NCI-H526 (cell line): ENCODE measurements around the gene PTK6.
"Not testable (repeated sequence)": the region's sequence is repeated elsewhere in the genome, so short reads cannot be mapped to it uniquely, and the experiment has no call there.

Source experiments
- DNase-seq, 2 experiments: peaks; one replicate each; lab custom pipeline; 2025; lab: John Stamatoyannopoulos, UW

Gene PTK6

GRCh38 chr20:63568986-63569949 lies 32.1 kb upstream of the PTK6 start:
- peak in 1 of 2 experiments; percentile 32 for DNase-seq

GRCh38 chr20:63568170-63568981 lies 31.2 kb upstream of the PTK6 start:
- no peak for DNase-seq

- no peak for DNase-seq
Measured at GRCh38 chr20:63567386-63568169, 30.4 kb upstream of the PTK6 start.

- DNase-seq: peak in 1 of 2 experiments; percentile 78
Measured at GRCh38 chr20:63567136-63567385, 29.9 kb upstream of the PTK6 start.

DNA sequence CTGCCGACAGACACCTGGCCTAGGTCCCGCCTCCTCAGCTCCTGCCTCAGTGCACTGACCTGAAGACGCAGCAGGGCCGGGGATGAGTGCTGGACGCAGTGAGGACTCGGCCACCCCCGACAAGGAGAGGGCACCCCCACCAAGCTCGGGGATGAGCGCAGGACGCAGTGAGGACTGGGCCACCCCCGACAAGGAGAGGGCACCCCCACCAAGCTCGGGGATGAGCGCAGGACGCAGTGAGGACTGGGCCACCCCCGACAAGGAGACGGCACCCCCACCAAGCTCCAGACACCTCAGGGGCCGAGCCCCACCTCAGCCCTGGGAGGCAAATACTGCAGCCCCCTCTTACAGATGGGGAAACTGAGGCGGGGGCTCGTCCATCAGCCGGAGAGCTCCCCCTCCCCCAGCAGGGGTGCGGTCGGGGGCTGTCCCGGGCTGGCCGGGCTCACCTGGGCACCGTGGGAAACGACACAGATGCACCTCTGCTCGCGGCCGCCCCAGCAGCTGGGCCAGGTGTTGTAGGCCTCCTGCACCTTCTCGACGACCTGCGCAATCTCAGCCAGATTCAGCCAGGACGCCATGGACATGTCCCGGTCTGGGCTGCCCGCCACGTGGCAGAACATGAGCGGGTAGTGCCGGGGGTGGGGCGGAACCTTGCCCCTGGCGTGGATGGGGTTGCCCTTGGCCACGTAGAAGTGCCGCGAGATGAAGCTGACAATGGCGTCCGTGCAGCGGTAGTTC lies 29.4 kb upstream of the PTK6 start:
- no peak for DNase-seq

- peak in 1 of 2 experiments; percentile 59 for DNase-seq
Measured at GRCh38 chr20:63565699-63566335, 28.6 kb upstream of the PTK6 start.

GRCh38 chr20:63565021-63565698 lies 28.0 kb upstream of the PTK6 start:
- DNase-seq: no peak

GRCh38 chr20:63564036-63564810 lies 27.0 kb upstream of the PTK6 start:
- DNase-seq: no peak

DNA sequence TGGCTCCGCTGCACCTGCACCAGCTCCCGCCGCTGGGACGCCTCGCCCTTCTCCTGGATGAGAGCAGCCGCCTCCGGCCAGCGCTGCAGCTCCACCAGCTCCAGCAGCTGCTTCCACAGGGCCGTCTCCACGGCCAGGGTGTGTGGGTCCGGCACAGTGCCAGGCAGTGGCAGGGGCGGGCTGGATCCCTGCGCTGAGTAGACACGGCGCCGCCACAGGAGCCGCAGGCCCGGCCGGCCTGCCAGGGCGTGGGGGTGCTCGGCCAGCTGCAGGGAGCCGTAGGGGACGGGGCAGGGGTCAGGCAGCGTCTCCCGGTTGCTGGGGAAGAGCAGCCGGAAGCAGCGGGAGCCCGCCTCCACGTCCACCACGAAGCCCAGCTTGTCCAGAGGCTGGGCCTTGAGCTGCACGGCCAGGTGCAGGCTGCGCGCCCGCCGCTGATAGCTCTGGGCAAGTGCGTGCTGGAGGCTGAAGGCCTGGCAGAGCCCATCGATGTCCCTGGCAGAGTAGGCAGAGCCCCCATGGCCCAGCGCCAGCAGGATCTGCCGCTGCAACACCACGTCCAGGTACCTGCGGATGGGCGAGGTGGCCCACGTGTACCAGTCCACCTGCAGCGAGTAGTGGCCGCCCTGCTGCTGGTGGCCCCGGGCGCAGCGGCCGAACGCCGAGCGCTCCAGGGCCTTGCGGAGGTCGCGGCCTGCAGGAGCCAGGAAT lies 26.2 kb upstream of the PTK6 start:
- DNase-seq: no peak

GRCh38 chr20:63562461-63563224 lies 25.5 kb upstream of the PTK6 start:
- no peak for DNase-seq

- DNase-seq: no peak
Measured at GRCh38 chr20:63561624-63562396, 24.6 kb upstream of the PTK6 start.

GRCh38 chr20:63560856-63561609 lies 23.9 kb upstream of the PTK6 start:
- DNase-seq: no peak

DNA sequence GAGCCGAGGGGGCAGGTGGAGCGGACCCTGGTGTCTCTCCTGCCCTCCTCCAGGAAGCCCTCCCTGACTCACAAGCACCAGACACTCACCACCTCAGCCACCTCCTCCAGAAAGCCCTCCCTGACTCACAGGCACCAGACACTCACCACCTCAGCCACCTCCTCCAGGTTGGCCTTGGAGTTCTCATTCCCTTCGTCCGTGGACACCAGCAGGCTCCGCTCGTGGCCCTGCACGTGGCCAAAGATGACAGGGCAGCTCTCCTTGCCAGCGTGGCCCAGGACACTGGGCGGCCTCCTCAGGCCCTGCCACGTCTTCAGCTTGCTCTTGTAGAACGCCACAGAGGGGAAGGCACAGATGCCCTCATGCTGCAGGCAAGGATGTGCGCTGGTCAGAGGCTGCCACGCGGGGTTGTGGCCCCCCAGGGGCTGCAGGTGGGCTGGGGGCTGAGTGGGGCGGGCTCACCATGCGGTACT lies 23.2 kb upstream of the PTK6 start:
- DNase-seq: no peak

GRCh38 chr20:63559485-63560332 lies 22.5 kb upstream of the PTK6 start:
- DNase-seq: not testable (repeated sequence)

DNA sequence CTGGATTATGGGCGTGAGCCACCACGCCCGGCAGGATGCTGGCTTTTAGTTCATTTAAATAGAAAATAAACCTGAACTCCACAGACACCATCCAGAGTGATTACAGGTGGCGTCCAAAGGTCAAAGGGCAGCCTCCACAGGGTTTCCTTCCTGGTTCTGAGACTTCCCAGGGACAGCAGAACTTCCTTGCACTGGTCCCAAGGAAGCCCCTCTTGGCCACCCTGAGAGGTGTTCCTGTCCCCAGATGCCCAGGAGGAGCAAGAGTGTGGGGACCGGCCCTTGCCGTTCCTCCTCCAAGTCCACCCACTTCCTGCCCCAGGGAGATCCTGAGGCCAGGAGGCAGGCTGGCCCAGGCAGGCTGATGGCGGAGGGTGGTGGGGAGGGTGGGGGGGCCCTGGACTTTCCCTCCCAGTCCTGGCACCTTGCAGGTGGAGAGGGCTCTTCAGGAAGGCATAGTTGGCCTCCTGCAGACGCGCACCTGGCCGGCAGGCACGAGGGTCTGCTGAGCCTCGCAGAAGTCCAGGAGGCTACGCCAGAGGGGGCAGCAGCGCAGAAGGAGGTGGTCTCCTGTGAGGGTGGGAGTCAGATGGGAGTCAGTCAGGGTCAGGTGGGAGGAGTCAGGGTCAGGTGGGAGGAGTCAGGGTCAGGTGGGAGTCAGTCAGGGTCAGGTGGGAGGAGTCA lies 21.8 kb upstream of the PTK6 start:
- DNase-seq: no peak
